ENCODE results near the gene KCNIP4. TPM values are rescaled to one million over a fixed set of nuclear protein-coding genes. Genes with fewer than 3 reads are reported as not detected.

KCNIP4 gene
- total RNA-seq, 1 donor from 2014 or later: 0.59 TPM

DNA sequence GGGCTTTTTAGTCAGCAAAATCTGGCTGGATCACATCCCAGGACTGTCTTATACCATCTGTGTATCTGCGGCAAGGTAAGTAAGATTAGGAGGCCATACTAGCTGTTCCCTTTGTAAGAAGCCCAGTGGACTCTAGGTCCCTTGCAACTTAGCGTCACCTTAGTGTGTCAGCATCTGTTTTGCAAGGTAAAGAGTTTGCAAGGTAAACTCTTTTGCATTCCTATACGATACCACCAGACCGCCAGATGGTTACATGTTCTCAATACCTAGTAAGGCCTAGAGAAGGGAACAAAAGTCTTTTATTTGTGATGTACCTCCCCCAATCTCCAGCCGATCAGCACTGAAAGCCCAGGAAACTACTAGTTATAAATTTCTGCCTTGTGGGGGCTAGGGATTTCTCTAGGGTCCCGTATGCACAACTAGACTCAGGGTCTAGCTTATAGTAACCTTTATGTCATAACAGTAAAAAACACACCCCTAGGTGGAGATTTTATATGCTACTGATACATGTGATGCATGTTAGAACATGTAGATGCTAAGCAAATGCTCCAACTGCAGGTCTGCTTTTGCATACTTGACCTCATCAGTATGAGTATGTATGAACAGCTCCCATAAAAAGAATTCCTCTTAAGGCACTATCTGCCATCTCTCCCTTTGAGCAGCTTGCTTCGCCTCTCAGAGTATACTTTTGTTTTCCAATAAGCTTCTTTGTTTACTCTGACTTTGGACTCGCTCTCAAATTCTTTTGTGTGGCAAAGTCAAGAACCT is 78.4 kb downstream of the KCNIP4 start:
- no peaks in the 10 kb centered on the region for H3K9me3 ChIP-seq (ENCODE audit: insufficient read depth, low read depth, low read length)
- H3K4me3 Mint-ChIP-seq (ENCODE audit: unreplicated experiment): no peak overlapping the region
- H3K27ac Mint-ChIP-seq (ENCODE audit: unreplicated experiment): no peak overlapping the region
- no peak overlapping the region for H3K4me2 ChIP-seq (ENCODE audit: low read length)
- no peak for FAIRE-seq
- no peaks in the 10 kb centered on the region for H3K4me1 ChIP-seq (ENCODE audit: insufficient read depth, low read length)
- no peaks in the 10 kb centered on the region for H3K36me3 Mint-ChIP-seq (ENCODE audit: low read depth, unreplicated experiment)
- peaks cover 4% of the 10 kb centered on the region for H3K4me1 Mint-ChIP-seq (ENCODE audit: low read depth, unreplicated experiment)
- H3K79me2 ChIP-seq (ENCODE audit: insufficient read depth, low read length): no peaks in the 10 kb centered on the region
- H3K9me3 Mint-ChIP-seq (ENCODE audit: unreplicated experiment): no peaks in the 10 kb centered on the region
- no peak overlapping the region for H3K9ac ChIP-seq (ENCODE audit: low read length)
- no peak for TF ChIP-seq CTCF (IDR thresholded peaks at IDR 0.05; ENCODE audit: insufficient read depth, low read depth, low read length)
- TF ChIP-seq EZH2 (IDR thresholded peaks at IDR 0.05; ENCODE audit: insufficient read depth, low read length): no peak
- H4K20me1 ChIP-seq (ENCODE audit: insufficient read depth, low read length): no peaks in the 10 kb centered on the region
- H3K27ac ChIP-seq (ENCODE audit: low read depth, low read length): no peak overlapping the region
- H3K36me3 ChIP-seq (ENCODE audit: insufficient read depth, low read length): no peaks in the 10 kb centered on the region
- H2AFZ ChIP-seq (ENCODE audit: low read depth, low read length): no peak overlapping the region
- no peaks in the 10 kb centered on the region for H3K27me3 ChIP-seq (ENCODE audit: insufficient read depth, low read length)
- H3K4me3 ChIP-seq (ENCODE audit: insufficient read depth, low read depth, low read length): no peak overlapping the region
- DNase-seq (ENCODE audit: low read depth): no peak
- H3K27me3 Mint-ChIP-seq (ENCODE audit: low read depth, unreplicated experiment): no peaks in the 10 kb centered on the region

DNA sequence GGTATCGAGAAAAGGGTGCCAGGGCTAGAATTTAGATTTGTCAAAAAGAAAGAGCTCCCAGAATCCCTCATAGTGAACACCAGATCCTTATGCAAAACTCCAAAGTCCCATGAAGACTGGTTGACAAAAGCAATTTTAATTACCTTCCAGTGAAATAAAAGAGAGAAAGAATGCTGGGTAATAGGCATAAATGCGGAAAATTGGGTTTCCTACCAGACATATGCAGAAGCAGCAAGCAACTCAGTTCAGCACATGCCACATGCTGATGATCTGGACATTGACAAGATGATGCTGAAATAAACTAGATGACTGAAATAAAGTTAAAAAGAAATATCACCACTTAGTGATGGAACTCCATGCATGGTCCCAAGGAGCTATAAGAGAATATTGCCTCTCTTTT is 83.9 kb downstream of the KCNIP4 start:
- DNase-seq (ENCODE audit: low read depth) (no peak), FAIRE-seq (no peak)
- Mint-ChIP-seq H3K4me3 (ENCODE audit: unreplicated experiment) (no peak overlapping the region), H3K36me3 (ENCODE audit: low read depth, unreplicated experiment) (no peaks in the 10 kb centered on the region), H3K9me3 (ENCODE audit: unreplicated experiment) (peaks cover 3% of the 10 kb centered on the region), H3K27me3 (ENCODE audit: low read depth, unreplicated experiment) (no peaks in the 10 kb centered on the region), H3K27ac (ENCODE audit: unreplicated experiment) (no peak overlapping the region), H3K4me1 (ENCODE audit: low read depth, unreplicated experiment) (no peaks in the 10 kb centered on the region)
- Histone ChIP-seq H3K27me3 (ENCODE audit: insufficient read depth, low read length) (no peaks in the 10 kb centered on the region), H3K79me2 (ENCODE audit: insufficient read depth, low read length) (no peaks in the 10 kb centered on the region), H3K9me3 (ENCODE audit: insufficient read depth, low read depth, low read length) (no peaks in the 10 kb centered on the region), H3K27ac (ENCODE audit: low read depth, low read length) (no peak overlapping the region), H3K4me3 (ENCODE audit: insufficient read depth, low read depth, low read length) (no peak overlapping the region), H3K9ac (ENCODE audit: low read length) (no peak overlapping the region), H4K20me1 (ENCODE audit: insufficient read depth, low read length) (no peaks in the 10 kb centered on the region), H3K4me2 (ENCODE audit: low read length) (no peak overlapping the region), H3K4me1 (ENCODE audit: insufficient read depth, low read length) (no peaks in the 10 kb centered on the region), H2AFZ (ENCODE audit: low read depth, low read length) (no peak overlapping the region), H3K36me3 (ENCODE audit: insufficient read depth, low read length) (no peaks in the 10 kb centered on the region)
- no peak for TF ChIP-seq EZH2 (IDR thresholded peaks at IDR 0.05; ENCODE audit: insufficient read depth, low read length)
- TF ChIP-seq CTCF (IDR thresholded peaks at IDR 0.05; ENCODE audit: insufficient read depth, low read depth, low read length): no peak

DNA sequence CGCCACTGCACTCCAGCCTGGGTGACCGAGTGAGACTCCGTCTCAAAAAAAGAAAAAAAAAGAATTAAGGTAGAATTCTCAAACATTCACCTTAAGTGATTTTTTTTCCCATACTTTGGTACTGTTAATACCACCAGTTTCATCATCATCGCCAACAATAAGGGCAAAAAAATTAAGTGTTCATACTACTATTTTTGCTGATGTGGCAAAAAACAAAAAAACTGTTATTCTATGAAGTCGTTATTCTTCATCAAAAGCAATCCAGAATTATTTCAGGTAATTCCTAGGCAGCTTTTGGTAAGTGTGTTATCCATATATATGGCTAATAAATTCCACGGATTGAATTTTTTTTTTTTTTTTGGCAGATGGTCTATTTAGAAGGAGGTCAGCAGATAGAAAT is 85.7 kb downstream of the KCNIP4 start:
- H3K9me3 ChIP-seq (ENCODE audit: insufficient read depth, low read depth, low read length): no peaks in the 10 kb centered on the region
- no peak overlapping the region for H2AFZ ChIP-seq (ENCODE audit: low read depth, low read length)
- peaks cover 3% of the 10 kb centered on the region for H3K9me3 Mint-ChIP-seq (ENCODE audit: unreplicated experiment)
- no peak overlapping the region for H3K27ac ChIP-seq (ENCODE audit: low read depth, low read length)
- no peaks in the 10 kb centered on the region for H3K4me1 ChIP-seq (ENCODE audit: insufficient read depth, low read length)
- no peaks in the 10 kb centered on the region for H3K36me3 Mint-ChIP-seq (ENCODE audit: low read depth, unreplicated experiment)
- DNase-seq (ENCODE audit: low read depth) (no peak), FAIRE-seq (no peak)
- no peak overlapping the region for H3K27ac Mint-ChIP-seq (ENCODE audit: unreplicated experiment)
- no peaks in the 10 kb centered on the region for H3K36me3 ChIP-seq (ENCODE audit: insufficient read depth, low read length)
- H3K4me1 Mint-ChIP-seq (ENCODE audit: low read depth, unreplicated experiment): no peaks in the 10 kb centered on the region
- H3K27me3 ChIP-seq (ENCODE audit: insufficient read depth, low read length): no peaks in the 10 kb centered on the region
- no peak overlapping the region for H3K4me2 ChIP-seq (ENCODE audit: low read length)
- TF ChIP-seq CTCF (IDR thresholded peaks at IDR 0.05; ENCODE audit: insufficient read depth, low read depth, low read length) (no peak), EZH2 (IDR thresholded peaks at IDR 0.05; ENCODE audit: insufficient read depth, low read length) (no peak)
- no peak overlapping the region for H3K4me3 ChIP-seq (ENCODE audit: insufficient read depth, low read depth, low read length)
- no peak overlapping the region for H3K9ac ChIP-seq (ENCODE audit: low read length)
- no peaks in the 10 kb centered on the region for H3K79me2 ChIP-seq (ENCODE audit: insufficient read depth, low read length)
- H3K27me3 Mint-ChIP-seq (ENCODE audit: low read depth, unreplicated experiment): no peaks in the 10 kb centered on the region
- no peak overlapping the region for H3K4me3 Mint-ChIP-seq (ENCODE audit: unreplicated experiment)
- H4K20me1 ChIP-seq (ENCODE audit: insufficient read depth, low read length): no peaks in the 10 kb centered on the region
